HepG2 (cell line): ENCODE data around the gene CD8A.

ENCODE experiments used
- MXI1 ChIP-seq: IDR thresholded peaks from 3 replicates; pipeline ENCODE4 v1.6.1; 2012; ENCODE audit warnings: low read depth, low read length, inconsistent platforms, borderline replicate concordance
- ZBTB43 ChIP-seq: sonication (generic); formaldehyde crosslinking; conservative IDR thresholded peaks from 2 replicates; pipeline ENCODE4 v1.4.0; 2020; ENCODE audit warnings: missing genetic modification reagents
- ZNF10 ChIP-seq: sonication (generic); formaldehyde crosslinking; IDR thresholded peaks from 2 replicates; pipeline ENCODE4 v1.4.0; 2020; ENCODE audit warnings: mild to moderate bottlenecking, low read depth, missing genetic modification reagents, borderline replicate concordance
- ZNF292 ChIP-seq: sonication (generic); formaldehyde crosslinking; IDR thresholded peaks from 2 replicates; pipeline ENCODE4 v1.8.1; 2022; ENCODE audit warnings: mild to moderate bottlenecking, low read depth, missing genetic modification reagents, borderline replicate concordance

- TF ChIP-seq ZBTB43 (CRISPR knock-in tag): no peak
- no peak for TF ChIP-seq ZNF292
- no peak for TF ChIP-seq ZNF10 (CRISPR knock-in tag)
- TF ChIP-seq MXI1: no peak
These were observed 2.5 kb downstream of the CD8A start for GRCh38 chr2:86788165-86788564.
